Panc1 (cell line): ENCODE measurements around the gene C1orf159.

Experiments used
- CTCF ChIP-seq: fragments of 450-650 bp; IDR thresholded peaks from 2 replicates; pipeline ENCODE4 v1.5.1; 2017; ENCODE audit warnings: mild to moderate bottlenecking
- POLR2AphosphoS5 ChIP-seq: IDR thresholded peaks from 2 replicates; pipeline ENCODE4 v1.6.1; 2012; ENCODE audit warnings: mild to moderate bottlenecking, low read depth, low read length, moderate library complexity

- TF ChIP-seq POLR2AphosphoS5 (no peak), CTCF (no peak)
Observed at GRCh38 chr1:1050577-1051052, 65.3 kb downstream of the C1orf159 start.
